Fibroblast of pulmonary artery (primary cell): Measurements from ENCODE around the gene PSTPIP1.

Experiments
- DNase-seq: peaks from one replicate; pipeline ENCODE4 v3.0.0-alpha.2; 2010; ENCODE audit warnings: low read depth
- H3K4me3 ChIP-seq: replicated peaks from 2 replicates; pipeline ENCODE4 v1.5.1; 2011; ENCODE audit warnings: low read depth, mild to moderate bottlenecking, control low read depth, low read length, moderate library complexity
- CTCF ChIP-seq: IDR thresholded peaks from 2 replicates; pipeline ENCODE4 v1.5.1; 2011; ENCODE audit warnings: mild to moderate bottlenecking, control low read depth, low read length, inconsistent platforms; ENCODE audit errors: missing control alignments

The PSTPIP1 gene

GRCh38 chr15:77031376-77032050 is 36.6 kb downstream of the PSTPIP1 start:
- no peak overlapping the region for H3K4me3 ChIP-seq
- no peak for TF ChIP-seq CTCF
- DNase-seq = no peak

GRCh38 chr15:77032052-77032646 is 37.2 kb downstream of the PSTPIP1 start:
- no peak for TF ChIP-seq CTCF
- H3K4me3 ChIP-seq = no peak overlapping the region
- DNase-seq = no peak

GRCh38 chr15:77032647-77033416 is 37.9 kb downstream of the PSTPIP1 start:
- DNase-seq = no peak
- no peak for TF ChIP-seq CTCF
- H3K4me3 ChIP-seq = no peak overlapping the region

GRCh38 chr15:77033417-77033728 is 38.4 kb downstream of the PSTPIP1 start:
- DNase-seq = no peak
- no peak overlapping the region for H3K4me3 ChIP-seq
- no peak for TF ChIP-seq CTCF

GRCh38 chr15:77033729-77034671 is 39.1 kb downstream of the PSTPIP1 start:
- H3K4me3 ChIP-seq = no peak overlapping the region
- TF ChIP-seq CTCF = no peak
- no peak for DNase-seq

- no peak overlapping the region for H3K4me3 ChIP-seq
- peak; percentile 68 for TF ChIP-seq CTCF
- DNase-seq = peak; percentile 29
These were observed 40.0 kb downstream of the PSTPIP1 start for GRCh38 chr15:77034695-77035489.
